Neural cell (in vitro differentiated cells): Measurements from ENCODE around the gene MEAK7. TPM values are rescaled to one million over a fixed set of nuclear protein-coding genes. Genes with fewer than 3 reads are reported as not detected.

Experiments
- H2AFZ ChIP-seq: fragments of 200-600, 300-800 bp; sonication (generic), shearing (Covaris generic); 2 replicates; pipeline ENCODE4 v1.6.0; 2014; ENCODE audit warnings: low read depth, mild to moderate bottlenecking, antibody characterized with exemption, low read length, moderate library complexity
- H3F3A ChIP-seq: fragments of 200-600 bp; shearing (Covaris generic); 2 replicates; pipeline ENCODE4 v1.6.1; 2016; ENCODE audit warnings: mild to moderate bottlenecking, moderate library complexity, mixed read lengths, antibody characterized with exemption, low read length; ENCODE audit not compliant: insufficient read depth, poor library complexity, severe bottlenecking
- H3K27ac ChIP-seq: fragments of 200-600, 300-800 bp; sonication (generic), shearing (Covaris generic); 2 replicates; pipeline ENCODE4 v1.5.1; 2014; ENCODE audit warnings: mild to moderate bottlenecking, low read length, moderate library complexity
- H3K27me3 ChIP-seq: fragments of 300-800, 200-600 bp; sonication (generic), shearing (Covaris generic); 2 replicates; pipeline ENCODE4 v1.6.0; 2014; ENCODE audit warnings: mild to moderate bottlenecking, low read depth, low read length, moderate library complexity; ENCODE audit not compliant: insufficient read depth
- H3K36me3 ChIP-seq: fragments of 300-800, 200-600 bp; sonication (generic), shearing (Covaris generic); 2 replicates; pipeline ENCODE4 v1.5.1; 2014; ENCODE audit warnings: mild to moderate bottlenecking, antibody characterized with exemption, low read length, moderate library complexity; ENCODE audit not compliant: insufficient read depth
- H3K4me2 ChIP-seq: fragments of 300-800, 200-600 bp; sonication (generic), shearing (Covaris generic); 2 replicates; pipeline ENCODE4 v1.6.0; 2014; ENCODE audit warnings: mild to moderate bottlenecking, low read length
- H3K4me3 ChIP-seq: fragments of 300-800, 200-600 bp; sonication (generic), shearing (Covaris generic); 2 replicates; pipeline ENCODE4 v1.5.1; 2014; ENCODE audit warnings: mild to moderate bottlenecking, low read length, moderate library complexity
- H3K79me2 ChIP-seq: fragments of 200-600 bp; shearing (Covaris generic); replicated peaks from 2 replicates; pipeline ENCODE4 v1.6.0; 2014; ENCODE audit warnings: mild to moderate bottlenecking, low read length, moderate library complexity; ENCODE audit not compliant: insufficient read depth
- H3K9ac ChIP-seq: fragments of 300-800, 200-600 bp; sonication (generic), shearing (Covaris generic); 2 replicates; pipeline ENCODE4 v1.6.1; 2016; ENCODE audit warnings: mild to moderate bottlenecking, low read length, mixed read lengths
- H3K9me2 ChIP-seq: fragments of 200-600 bp; shearing (Covaris generic); 2 replicates; pipeline ENCODE4 v1.6.1; 2016; ENCODE audit warnings: mild to moderate bottlenecking, low read length, mixed read lengths; ENCODE audit not compliant: insufficient read depth
- H3K9me3 ChIP-seq: fragments of 200-600, 300-800 bp; sonication (generic), shearing (Covaris generic); 2 replicates; pipeline ENCODE4 v1.6.1; 2016; ENCODE audit warnings: mild to moderate bottlenecking, mixed run types, low read length, moderate library complexity, mixed read lengths
- H4K20me1 ChIP-seq: fragments of 200-600 bp; shearing (Covaris generic); 2 replicates; pipeline ENCODE4 v1.6.1; 2016; ENCODE audit warnings: mild to moderate bottlenecking, mixed run types; ENCODE audit not compliant: insufficient read depth
- CTCF ChIP-seq: fragments of 450-650 bp; IDR thresholded peaks from 2 replicates; pipeline ENCODE4 v1.5.1; 2014; ENCODE audit warnings: antibody characterized with exemption, mild to moderate bottlenecking, moderate library complexity; ENCODE audit not compliant: poor library complexity, severe bottlenecking
- EP300 ChIP-seq: fragments of 450-650 bp; conservative IDR thresholded peaks from 2 replicates; pipeline ENCODE4 v1.6.1; 2014; ENCODE audit warnings: antibody characterized with exemption, mild to moderate bottlenecking, moderate library complexity; ENCODE audit not compliant: poor library complexity, severe bottlenecking
- EZH2 ChIP-seq: fragments of 200-600, 300-800 bp; shearing (Covaris generic), sonication (generic); IDR thresholded peaks from 2 replicates; pipeline ENCODE4 v1.6.1; 2014; ENCODE audit warnings: antibody characterized with exemption, low read length, borderline replicate concordance, mild to moderate bottlenecking; ENCODE audit not compliant: insufficient read depth, poor library complexity, severe bottlenecking
- MXI1 ChIP-seq: fragments of 450-650 bp; conservative IDR thresholded peaks from 2 replicates; pipeline ENCODE4 v1.6.1; 2014; ENCODE audit warnings: antibody characterized with exemption, mild to moderate bottlenecking; ENCODE audit not compliant: poor library complexity, severe bottlenecking
- POLR2AphosphoS5 ChIP-seq: IDR thresholded peaks from 2 replicates; pipeline ENCODE4 v1.6.1; 2012
- RAD21 ChIP-seq: fragments of 450-650 bp; conservative IDR thresholded peaks from 2 replicates; pipeline ENCODE4 v1.6.1; 2014; ENCODE audit warnings: antibody characterized with exemption, mild to moderate bottlenecking, moderate library complexity
- REST ChIP-seq: IDR thresholded peaks from 2 replicates; pipeline ENCODE4 v1.6.1; 2012; ENCODE audit warnings: borderline replicate concordance
- SMC3 ChIP-seq: fragments of 450-650 bp; conservative IDR thresholded peaks from 2 replicates; pipeline ENCODE4 v1.6.1; 2014; ENCODE audit warnings: antibody characterized with exemption, mild to moderate bottlenecking, moderate library complexity; ENCODE audit not compliant: poor library complexity
- TAF1 ChIP-seq: IDR thresholded peaks from 2 replicates; pipeline ENCODE4 v1.6.1; 2012; ENCODE audit warnings: low read depth
- polyA plus RNA-seq: library from polyadenylated mRNA; depleted of rRNA; stranded (reverse); fragments of >200 nt; gene quantifications from 2 replicates; pipeline ENCODE4 v1.2.3, GENCODE V29; 2014

MEAK7 gene
- polyA plus RNA-seq, 1 donor from 2014 or later: 12.4 TPM

- Histone ChIP-seq H2AFZ (no peak overlapping the region), H3K36me3 (no peaks in the 10 kb centered on the region), H3K4me3 (no peak overlapping the region), H3K9me3 (no peaks in the 10 kb centered on the region), H3K27ac (no peak overlapping the region), H3K9me2 (no peaks in the 10 kb centered on the region), H3K79me2 (no peaks in the 10 kb centered on the region), H3K27me3 (no peaks in the 10 kb centered on the region), H3K4me2 (no peak overlapping the region), H3K9ac (no peak overlapping the region), H4K20me1 (no peaks in the 10 kb centered on the region), H3F3A (no peaks in the 10 kb centered on the region)
- TF ChIP-seq REST (no peak), TAF1 (no peak), MXI1 (no peak), EZH2 (no peak), CTCF (no peak), SMC3 (no peak), RAD21 (no peak), EP300 (no peak), POLR2AphosphoS5 (no peak)
These were observed 23.9 kb upstream of the MEAK7 start for GRCh38 chr16:84528322-84528721.

- TF ChIP-seq REST: no peak
- no peak for TF ChIP-seq SMC3
- no peak for TF ChIP-seq POLR2AphosphoS5
- no peak for TF ChIP-seq MXI1
- no peak for TF ChIP-seq RAD21
- TF ChIP-seq EZH2: no peak
- no peak for TF ChIP-seq EP300
- no peak for TF ChIP-seq TAF1
- no peak for TF ChIP-seq CTCF
These were observed 23.2 kb upstream of the MEAK7 start for GRCh38 chr16:84527532-84528269.

More at GRCh38 chr16:84527532-84528269, 23.2 kb upstream of the MEAK7 start:
- no peaks in the 10 kb centered on the region for H3K79me2 ChIP-seq
- no peak overlapping the region for H2AFZ ChIP-seq
- no peaks in the 10 kb centered on the region for H4K20me1 ChIP-seq
- H3K9me3 ChIP-seq: no peaks in the 10 kb centered on the region
- no peaks in the 10 kb centered on the region for H3F3A ChIP-seq
- H3K9me2 ChIP-seq: no peaks in the 10 kb centered on the region
- no peak overlapping the region for H3K27ac ChIP-seq
- no peaks in the 10 kb centered on the region for H3K36me3 ChIP-seq
- H3K27me3 ChIP-seq: no peaks in the 10 kb centered on the region
- no peak overlapping the region for H3K9ac ChIP-seq
- no peak overlapping the region for H3K4me3 ChIP-seq
- H3K4me2 ChIP-seq: no peak overlapping the region
